ENCODE data around the gene CLHC1.

- no peak for TF ChIP-seq CTCF (IDR thresholded peaks at IDR 0.05 in 2 of 3, conservative IDR thresholded peaks at IDR 0.05 in 1 of 3; ENCODE audit: control insufficient read depth in 2 of 3, extremely low read depth in 1 of 3, insufficient read depth in 1 of 3, low read depth in 3 of 3, low read length in 3 of 3)
- TF ChIP-seq CBX5 (IDR thresholded peaks at IDR 0.05; ENCODE audit: low read depth), result no peak
- no peak for TF ChIP-seq POLR2AphosphoS5 (IDR thresholded peaks at IDR 0.05; ENCODE audit: low read length)
- TF ChIP-seq RB1 (IDR thresholded peaks at IDR 0.05; ENCODE audit: borderline replicate concordance), result no peak
- TF ChIP-seq, protein P1, sequence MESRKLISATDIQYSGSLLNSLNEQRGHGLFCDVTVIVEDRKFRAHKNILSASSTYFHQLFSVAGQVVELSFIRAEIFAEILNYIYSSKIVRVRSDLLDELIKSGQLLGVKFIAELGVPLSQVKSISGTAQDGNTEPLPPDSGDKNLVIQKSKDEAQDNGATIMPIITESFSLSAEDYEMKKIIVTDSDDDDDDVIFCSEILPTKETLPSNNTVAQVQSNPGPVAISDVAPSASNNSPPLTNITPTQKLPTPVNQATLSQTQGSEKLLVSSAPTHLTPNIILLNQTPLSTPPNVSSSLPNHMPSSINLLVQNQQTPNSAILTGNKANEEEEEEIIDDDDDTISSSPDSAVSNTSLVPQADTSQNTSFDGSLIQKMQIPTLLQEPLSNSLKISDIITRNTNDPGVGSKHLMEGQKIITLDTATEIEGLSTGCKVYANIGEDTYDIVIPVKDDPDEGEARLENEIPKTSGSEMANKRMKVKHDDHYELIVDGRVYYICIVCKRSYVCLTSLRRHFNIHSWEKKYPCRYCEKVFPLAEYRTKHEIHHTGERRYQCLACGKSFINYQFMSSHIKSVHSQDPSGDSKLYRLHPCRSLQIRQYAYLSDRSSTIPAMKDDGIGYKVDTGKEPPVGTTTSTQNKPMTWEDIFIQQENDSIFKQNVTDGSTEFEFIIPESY (IDR thresholded peaks at IDR 0.05), result no peak
- no peak for TF ChIP-seq TAF1 (IDR thresholded peaks at IDR 0.05; ENCODE audit: borderline replicate concordance, low read depth, low read length)
Observed at GRCh38 chr2:55147041-55147440, 85.1 kb downstream of the CLHC1 start.
